HepG2 (cell line): ENCODE measurements around the gene EFNA4. TPM values are rescaled to one million over a fixed set of nuclear protein-coding genes. Genes with fewer than 3 reads are reported as not detected.

Experiments used
- ARNT2 ChIP-seq: sonication (generic); formaldehyde crosslinking; IDR thresholded peaks from 2 replicates; pipeline ENCODE4 v1.8.0; 2022; ENCODE audit warnings: mild to moderate bottlenecking, low read depth, missing genetic modification reagents, moderate library complexity
- CREBL2 ChIP-seq: sonication (generic); formaldehyde crosslinking; IDR thresholded peaks from 2 replicates; pipeline ENCODE4 v1.8.1; 2023; ENCODE audit warnings: missing genetic modification reagents, mild to moderate bottlenecking, borderline replicate concordance
- MAX ChIP-seq: IDR thresholded peaks from 2 replicates; pipeline ENCODE4 v1.6.1; 2012; ENCODE audit warnings: inconsistent platforms
- PAXIP1 ChIP-seq: sonication (generic); formaldehyde crosslinking; conservative IDR thresholded peaks from 2 replicates; pipeline ENCODE4 v1.4.0; 2020; ENCODE audit warnings: mild to moderate bottlenecking, missing genetic modification reagents, moderate library complexity
- TAF15 ChIP-seq: fragments of 200-400 bp; formaldehyde crosslinking; IDR thresholded peaks from one replicate; pipeline ENCODE4 v1.6.1; 2018; ENCODE audit warnings: mild to moderate bottlenecking, low read depth, low read length; ENCODE audit not compliant: poor library complexity, severe bottlenecking
- XBP1 ChIP-seq: sonication (generic); formaldehyde crosslinking; IDR thresholded peaks from 2 replicates; pipeline ENCODE4 v1.5.0; 2020; ENCODE audit warnings: missing genetic modification reagents
- ZNF329 ChIP-seq: sonication (generic); formaldehyde crosslinking; IDR thresholded peaks from 2 replicates; pipeline ENCODE4 v1.9.0; 2021; ENCODE audit warnings: low read depth, mild to moderate bottlenecking, missing genetic modification reagents
- ZNF749 ChIP-seq: sonication (generic); formaldehyde crosslinking; IDR thresholded peaks from 2 replicates; pipeline ENCODE4 v1.8.0; 2022; ENCODE audit warnings: mild to moderate bottlenecking, missing genetic modification reagents, moderate library complexity, borderline replicate concordance
- polyA plus RNA-seq, 8 experiments: library from polyadenylated mRNA; depleted of rRNA in 3 of 8; stranded (reverse) in 7 of 8; unstranded in 1 of 8; fragments of >200 nt; fragmentation: Illumina TruSeq in 4 of 8; extraction: Trizol in 4 of 8; gene quantifications; 2 replicates each; pipeline versions ENCODE4 v1.2.1 to v1.2.3, GENCODE V29; 2011 to 2016; ENCODE audit warnings: low read depth in 4 of 8, missing spikeins in 1 of 8, mixed read lengths in 1 of 8; ENCODE audit not compliant: insufficient read depth in 1 of 8
- total RNA-seq, 5 experiments: library from RNA; depleted of rRNA; stranded (reverse); fragments of >200 nt; fragmentation: Illumina TruSeq; extraction: Trizol; gene quantifications; 2 replicates each; pipeline ENCODE4 v1.2.3, GENCODE V29; 2016; ENCODE audit warnings: low read depth in 1 of 5
- TF ChIP-seq, protein P1 (sequence below): sonication (generic); IDR thresholded peaks from 2 replicates; pipeline ENCODE4 v1.6.1; 2016; ENCODE audit warnings: low read depth, borderline replicate concordance
- TF ChIP-seq, protein P2 (sequence below): sonication (generic); formaldehyde crosslinking; IDR thresholded peaks from 2 replicates; pipeline ENCODE4 v1.4.0; 2020; ENCODE audit warnings: mild to moderate bottlenecking, missing genetic modification reagents, borderline replicate concordance
- TF ChIP-seq, protein P3 (sequence below): sonication (generic); formaldehyde crosslinking; IDR thresholded peaks from 2 replicates; pipeline ENCODE4 v1.4.0; 2020; ENCODE audit warnings: low read depth, missing genetic modification reagents

The EFNA4 gene
- total and polyA plus RNA-seq, 2 of the 13 experiments (the other 11 are each of a cell fraction or from before 2014, with no cell fraction given), result 12.0 to 17.2 TPM

- TF ChIP-seq, protein P1, sequence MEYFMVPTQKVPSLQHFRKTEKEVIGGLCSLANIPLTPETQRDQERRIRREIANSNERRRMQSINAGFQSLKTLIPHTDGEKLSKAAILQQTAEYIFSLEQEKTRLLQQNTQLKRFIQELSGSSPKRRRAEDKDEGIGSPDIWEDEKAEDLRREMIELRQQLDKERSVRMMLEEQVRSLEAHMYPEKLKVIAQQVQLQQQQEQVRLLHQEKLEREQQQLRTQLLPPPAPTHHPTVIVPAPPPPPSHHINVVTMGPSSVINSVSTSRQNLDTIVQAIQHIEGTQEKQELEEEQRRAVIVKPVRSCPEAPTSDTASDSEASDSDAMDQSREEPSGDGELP, result no peak
- TF ChIP-seq MAX (peak; percentile 49), PAXIP1 (CRISPR knock-in tag) (no peak), ZNF329 (peak; percentile 21; the same call in 1 of the 2 replicates), TAF15 (no peak), ARNT2 (CRISPR knock-in tag) (0 out of 2 replicates have a peak, but pooled peaks have one; percentile 37), XBP1 (CRISPR knock-in tag) (no peak), CREBL2 (CRISPR knock-in tag) (no peak), ZNF749 (CRISPR knock-in tag) (0 out of 2 replicates have a peak, but pooled peaks have one; percentile 42)
- TF ChIP-seq, protein P2, sequence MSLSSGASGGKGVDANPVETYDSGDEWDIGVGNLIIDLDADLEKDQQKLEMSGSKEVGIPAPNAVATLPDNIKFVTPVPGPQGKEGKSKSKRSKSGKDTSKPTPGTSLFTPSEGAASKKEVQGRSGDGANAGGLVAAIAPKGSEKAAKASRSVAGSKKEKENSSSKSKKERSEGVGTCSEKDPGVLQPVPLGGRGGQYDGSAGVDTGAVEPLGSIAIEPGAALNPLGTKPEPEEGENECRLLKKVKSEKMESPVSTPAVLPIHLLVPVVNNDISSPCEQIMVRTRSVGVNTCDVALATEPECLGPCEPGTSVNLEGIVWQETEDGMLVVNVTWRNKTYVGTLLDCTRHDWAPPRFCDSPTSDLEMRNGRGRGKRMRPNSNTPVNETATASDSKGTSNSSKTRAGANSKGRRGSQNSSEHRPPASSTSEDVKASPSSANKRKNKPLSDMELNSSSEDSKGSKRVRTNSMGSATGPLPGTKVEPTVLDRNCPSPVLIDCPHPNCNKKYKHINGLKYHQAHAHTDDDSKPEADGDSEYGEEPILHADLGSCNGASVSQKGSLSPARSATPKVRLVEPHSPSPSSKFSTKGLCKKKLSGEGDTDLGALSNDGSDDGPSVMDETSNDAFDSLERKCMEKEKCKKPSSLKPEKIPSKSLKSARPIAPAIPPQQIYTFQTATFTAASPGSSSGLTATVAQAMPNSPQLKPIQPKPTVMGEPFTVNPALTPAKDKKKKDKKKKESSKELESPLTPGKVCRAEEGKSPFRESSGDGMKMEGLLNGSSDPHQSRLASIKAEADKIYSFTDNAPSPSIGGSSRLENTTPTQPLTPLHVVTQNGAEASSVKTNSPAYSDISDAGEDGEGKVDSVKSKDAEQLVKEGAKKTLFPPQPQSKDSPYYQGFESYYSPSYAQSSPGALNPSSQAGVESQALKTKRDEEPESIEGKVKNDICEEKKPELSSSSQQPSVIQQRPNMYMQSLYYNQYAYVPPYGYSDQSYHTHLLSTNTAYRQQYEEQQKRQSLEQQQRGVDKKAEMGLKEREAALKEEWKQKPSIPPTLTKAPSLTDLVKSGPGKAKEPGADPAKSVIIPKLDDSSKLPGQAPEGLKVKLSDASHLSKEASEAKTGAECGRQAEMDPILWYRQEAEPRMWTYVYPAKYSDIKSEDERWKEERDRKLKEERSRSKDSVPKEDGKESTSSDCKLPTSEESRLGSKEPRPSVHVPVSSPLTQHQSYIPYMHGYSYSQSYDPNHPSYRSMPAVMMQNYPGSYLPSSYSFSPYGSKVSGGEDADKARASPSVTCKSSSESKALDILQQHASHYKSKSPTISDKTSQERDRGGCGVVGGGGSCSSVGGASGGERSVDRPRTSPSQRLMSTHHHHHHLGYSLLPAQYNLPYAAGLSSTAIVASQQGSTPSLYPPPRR, result peak; percentile 29; the same call in 1 of the 2 replicates
- TF ChIP-seq, protein P3, sequence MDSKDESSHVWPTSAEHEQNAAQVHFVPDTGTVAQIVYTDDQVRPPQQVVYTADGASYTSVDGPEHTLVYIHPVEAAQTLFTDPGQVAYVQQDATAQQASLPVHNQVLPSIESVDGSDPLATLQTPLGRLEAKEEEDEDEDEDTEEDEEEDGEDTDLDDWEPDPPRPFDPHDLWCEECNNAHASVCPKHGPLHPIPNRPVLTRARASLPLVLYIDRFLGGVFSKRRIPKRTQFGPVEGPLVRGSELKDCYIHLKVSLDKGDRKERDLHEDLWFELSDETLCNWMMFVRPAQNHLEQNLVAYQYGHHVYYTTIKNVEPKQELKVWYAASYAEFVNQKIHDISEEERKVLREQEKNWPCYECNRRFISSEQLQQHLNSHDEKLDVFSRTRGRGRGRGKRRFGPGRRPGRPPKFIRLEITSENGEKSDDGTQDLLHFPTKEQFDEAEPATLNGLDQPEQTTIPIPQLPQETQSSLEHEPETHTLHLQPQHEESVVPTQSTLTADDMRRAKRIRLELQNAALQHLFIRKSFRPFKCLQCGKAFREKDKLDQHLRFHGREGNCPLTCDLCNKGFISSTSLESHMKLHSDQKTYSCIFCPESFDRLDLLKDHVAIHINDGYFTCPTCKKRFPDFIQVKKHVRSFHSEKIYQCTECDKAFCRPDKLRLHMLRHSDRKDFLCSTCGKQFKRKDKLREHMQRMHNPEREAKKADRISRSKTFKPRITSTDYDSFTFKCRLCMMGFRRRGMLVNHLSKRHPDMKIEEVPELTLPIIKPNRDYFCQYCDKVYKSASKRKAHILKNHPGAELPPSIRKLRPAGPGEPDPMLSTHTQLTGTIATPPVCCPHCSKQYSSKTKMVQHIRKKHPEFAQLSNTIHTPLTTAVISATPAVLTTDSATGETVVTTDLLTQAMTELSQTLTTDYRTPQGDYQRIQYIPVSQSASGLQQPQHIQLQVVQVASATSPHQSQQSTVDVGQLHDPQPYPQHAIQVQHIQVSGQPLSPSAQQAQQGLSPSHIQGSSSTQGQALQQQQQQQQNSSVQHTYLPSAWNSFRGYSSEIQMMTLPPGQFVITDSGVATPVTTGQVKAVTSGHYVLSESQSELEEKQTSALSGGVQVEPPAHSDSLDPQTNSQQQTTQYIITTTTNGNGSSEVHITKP (CRISPR knock-in tag), result no peak
Measured at GRCh38 chr1:155043301-155043702, 20.2 kb upstream of the EFNA4 start (continued).
